ENCODE results near the gene MYL9. TPM values are rescaled to one million over a fixed set of nuclear protein-coding genes. Genes with fewer than 3 reads are reported as not detected.
A peak's percentile ranks its signal among the peaks of the same experiment; 100 is the strongest.

The MYL9 gene
- polyA plus RNA-seq, 1 of the 3 experiments (the other 2 are of a cell fraction) = not detected

DNA sequence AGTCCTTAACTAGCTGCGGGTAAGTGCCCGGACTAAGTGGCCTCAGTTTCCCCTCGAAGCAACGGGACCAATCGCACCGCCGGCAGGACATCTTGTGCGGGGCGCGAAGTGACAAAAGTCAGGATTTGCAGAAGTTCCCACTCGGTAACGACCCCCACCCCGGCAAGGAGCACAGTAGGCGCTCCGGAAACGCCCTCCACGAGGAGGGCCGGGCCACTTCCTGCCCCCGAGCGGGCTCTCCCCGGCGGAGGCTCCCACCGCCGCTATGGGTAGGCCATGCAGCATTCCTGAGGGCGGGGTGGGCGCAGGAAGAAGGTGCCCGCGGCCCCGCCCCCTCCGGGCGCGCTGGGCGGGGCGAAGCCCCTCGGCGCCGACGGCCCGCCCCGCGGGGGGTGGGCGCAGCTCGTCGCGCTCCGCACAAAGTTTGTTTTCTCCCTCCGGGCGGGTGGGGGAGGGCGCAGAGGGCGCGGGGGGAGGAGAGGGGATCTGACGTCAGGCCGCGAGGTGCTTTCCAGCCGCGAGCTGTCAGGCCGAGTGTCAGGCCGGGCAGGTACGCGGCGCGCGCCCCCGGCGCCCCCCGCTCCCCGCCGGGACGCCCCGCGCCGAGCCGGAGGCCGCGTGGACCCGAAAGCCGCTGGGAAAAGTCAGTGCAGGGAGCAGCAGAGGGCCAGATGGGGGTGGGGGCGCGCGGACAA, 31.9 kb downstream of the MYL9 start, which contains the start of gene TGIF2 (continued):
- TF ChIP-seq, protein P1, sequence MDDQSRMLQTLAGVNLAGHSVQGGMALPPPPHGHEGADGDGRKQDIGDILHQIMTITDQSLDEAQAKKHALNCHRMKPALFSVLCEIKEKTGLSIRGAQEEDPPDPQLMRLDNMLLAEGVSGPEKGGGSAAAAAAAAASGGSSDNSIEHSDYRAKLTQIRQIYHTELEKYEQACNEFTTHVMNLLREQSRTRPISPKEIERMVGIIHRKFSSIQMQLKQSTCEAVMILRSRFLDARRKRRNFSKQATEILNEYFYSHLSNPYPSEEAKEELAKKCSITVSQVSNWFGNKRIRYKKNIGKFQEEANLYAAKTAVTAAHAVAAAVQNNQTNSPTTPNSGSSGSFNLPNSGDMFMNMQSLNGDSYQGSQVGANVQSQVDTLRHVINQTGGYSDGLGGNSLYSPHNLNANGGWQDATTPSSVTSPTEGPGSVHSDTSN (IDR thresholded peaks at IDR 0.05) = no peak
- TF ChIP-seq RCOR1 (IDR thresholded peaks at IDR 0.05; ENCODE audit: low read length) = no peak

DNA sequence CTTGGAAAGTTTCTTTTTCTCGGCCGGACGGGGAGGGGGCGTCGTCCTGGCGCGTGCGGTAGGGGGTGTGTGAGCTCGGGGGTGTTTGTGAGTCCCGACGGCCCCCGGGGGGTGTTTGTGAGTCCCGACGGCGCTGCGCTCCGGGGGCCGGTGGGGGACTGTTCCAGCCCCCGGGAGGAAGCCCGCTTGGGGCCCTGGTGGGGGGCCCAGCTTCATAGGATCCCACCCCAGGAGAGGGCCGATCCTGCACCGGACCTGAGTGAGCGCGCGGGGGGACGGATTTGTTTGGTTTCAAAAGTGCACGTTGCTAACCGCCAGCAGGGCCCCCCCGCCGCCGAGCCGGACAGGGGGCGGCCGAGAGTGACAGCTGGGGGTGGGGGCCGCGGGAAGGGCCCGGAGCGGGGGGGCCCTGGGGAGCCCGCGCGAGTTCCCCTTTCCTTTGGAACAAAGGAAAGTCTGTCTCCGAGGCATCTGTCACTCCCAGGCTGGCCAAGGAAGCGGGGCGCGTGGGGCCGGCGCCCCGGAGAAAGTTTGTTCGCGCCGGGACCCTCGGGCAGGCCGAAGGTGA, 32.6 kb downstream of the MYL9 start:
- CTCF ChIA-PET = interaction anchor here (0.5 to 3.6 kb wide), 6 partner anchors 16 to 200 kb away, joined by 3 to 20 read pairs (median 4); partner anchors contain the start of genes DSN1 and RAB5IF
- WGBS (ENCODE audit: low lambda C conversion rate) = 1% methylated on average over 18 of the region's 53 CpGs
- peak overlapping the region; percentile 84 for H3K9ac ChIP-seq

DNA sequence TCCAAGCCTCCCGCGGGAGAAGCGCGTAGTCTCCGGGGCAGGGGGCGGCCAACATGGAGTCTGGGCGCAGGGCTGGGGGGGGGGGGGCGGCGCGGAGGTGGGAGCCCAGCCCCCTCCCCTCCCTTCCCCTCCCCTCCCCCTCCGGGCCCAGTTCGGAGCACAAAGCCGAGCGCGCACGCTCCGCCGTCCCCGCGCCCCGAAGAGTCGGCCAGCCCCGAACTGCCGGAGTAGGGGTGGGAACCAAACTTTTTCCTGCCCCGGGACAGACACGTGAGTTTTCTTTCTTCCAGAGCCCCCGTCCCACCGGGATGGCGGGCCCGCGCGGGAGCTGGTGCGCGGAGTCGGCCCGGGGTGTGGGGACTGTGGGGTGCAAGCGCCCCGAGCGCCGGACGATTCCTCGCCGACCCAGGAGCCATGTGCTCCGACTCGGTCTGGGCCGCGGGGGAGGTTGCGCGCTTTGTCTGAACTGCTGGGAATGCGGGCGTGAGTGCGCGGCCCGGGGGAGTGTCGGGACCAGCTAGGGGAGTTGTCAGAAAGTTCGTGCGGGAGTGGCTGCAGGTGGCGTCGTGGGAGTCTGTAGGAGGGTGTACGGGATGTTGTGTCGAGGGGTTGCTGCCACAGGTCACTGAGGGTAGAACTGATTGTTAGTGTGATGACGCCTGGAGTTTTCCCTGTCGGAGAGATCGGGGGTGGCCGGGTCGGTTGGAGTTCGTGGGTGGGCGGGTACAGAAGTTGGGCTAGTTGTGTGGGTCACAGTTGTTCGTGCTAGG, 33.2 kb downstream of the MYL9 start:
- CTCF ChIA-PET = interaction anchor here (1.1 to 3.6 kb wide), 4 partner anchors 13 to 200 kb away, joined by 3 to 20 read pairs (median 8); partner anchors contain the start of genes DSN1 and RAB5IF
- peak; percentile 84 for DNase-seq
- peak overlapping the region; percentile 84; the same call in 1 of the 2 replicates for H3K9ac ChIP-seq
- H4K20me1 ChIP-seq (ENCODE audit: insufficient read depth) = peaks cover 5% of the 10 kb centered on the region; the same call in 1 of the 2 replicates
- H3K9me3 ChIP-seq = no peaks in the 10 kb centered on the region
- peaks cover 48% of the 10 kb centered on the region for H3K79me2 ChIP-seq (ENCODE audit: insufficient read depth)
- H3K4me1 ChIP-seq (ENCODE audit: control insufficient read depth in 1 of 2, insufficient read depth in 2 of 2, low read depth in 1 of 2, low read length in 1 of 2) = peaks cover 14 to 20% of the 10 kb centered on the region in 2 experiments; a peak in 3 of 4 replicates
- POLR2A ChIA-PET = interaction anchor here (1.1 kb wide), 1 partner anchor 31 kb away, joined by 6 read pairs; the partner anchor contains the start of gene RAB5IF
- H3K9me2 ChIP-seq = no peaks in the 10 kb centered on the region
- H3K4me2 ChIP-seq = peak overlapping the region; percentile 99
- 1% methylated on average over 50 of the region's 69 CpGs for WGBS (ENCODE audit: low lambda C conversion rate)
- no peaks in the 10 kb centered on the region for H3K27me3 ChIP-seq (ENCODE audit: insufficient read depth)
- peaks cover 33% of the 10 kb centered on the region for H3F3A ChIP-seq (replicated peaks; ENCODE audit: insufficient read depth)
- TF ChIP-seq, protein P2, sequence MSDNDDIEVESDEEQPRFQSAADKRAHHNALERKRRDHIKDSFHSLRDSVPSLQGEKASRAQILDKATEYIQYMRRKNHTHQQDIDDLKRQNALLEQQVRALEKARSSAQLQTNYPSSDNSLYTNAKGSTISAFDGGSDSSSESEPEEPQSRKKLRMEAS (IDR thresholded peaks at IDR 0.05; ENCODE audit: low read depth) = peak; percentile 93
- TF ChIP-seq SIN3A (IDR thresholded peaks at IDR 0.05; ENCODE audit: borderline replicate concordance, low read depth, low read length) (no peak), MXI1 (IDR thresholded peaks at IDR 0.05; ENCODE audit: low read depth, low read length) (peak; percentile 33; the same call in 1 of the 2 replicates)
- H3K4me3 ChIP-seq (ENCODE audit: low read depth in 2 of 2, low read length in 1 of 2) = peak overlapping the region; percentile 65 to 77
- H3K36me3 ChIP-seq (replicated peaks in 1 of 2; ENCODE audit: control insufficient read depth in 1 of 2, insufficient read depth in 2 of 2, low read length in 1 of 2) = peaks cover 0 to 3% of the 10 kb centered on the region in 2 experiments
- H3K27ac ChIP-seq (ENCODE audit: low read depth in 2 of 2, low read length in 1 of 2) = peak overlapping the region; percentile 44 to 78
- H2AFZ ChIP-seq (ENCODE audit: low read depth) = peak overlapping the region; percentile 88

More for the DNA sequence above, 32.6 kb downstream of the MYL9 start:
- POLR2A ChIA-PET = no interaction called here
- Histone ChIP-seq H3K9me3 (no peaks in the 10 kb centered on the region), H3K79me2 (ENCODE audit: insufficient read depth) (peaks cover 45% of the 10 kb centered on the region), H3K9me2 (no peaks in the 10 kb centered on the region), H3K4me2 (peak overlapping the region; percentile 99), H4K20me1 (ENCODE audit: insufficient read depth) (peaks cover 5% of the 10 kb centered on the region; the same call in 1 of the 2 replicates), H3F3A (replicated peaks; ENCODE audit: insufficient read depth) (peaks cover 40% of the 10 kb centered on the region), H3K4me1 (ENCODE audit: control insufficient read depth in 1 of 2, insufficient read depth in 2 of 2, low read depth in 1 of 2, low read length in 1 of 2) (peaks cover 17 to 20% of the 10 kb centered on the region in 2 experiments; a peak in 3 of 4 replicates), H3K36me3 (replicated peaks in 1 of 2; ENCODE audit: control insufficient read depth in 1 of 2, insufficient read depth in 2 of 2, low read length in 1 of 2) (peaks cover 0 to 3% of the 10 kb centered on the region in 2 experiments), H3K4me3 (ENCODE audit: low read depth in 2 of 2, low read length in 1 of 2) (peak overlapping the region; percentile 65 to 77), H3K27ac (ENCODE audit: low read depth in 2 of 2, low read length in 1 of 2) (peak overlapping the region; percentile 27 to 53; a peak in 2 of 4 replicates), H2AFZ (ENCODE audit: low read depth) (peak overlapping the region; percentile 79; the same call in 1 of the 2 replicates), H3K27me3 (ENCODE audit: insufficient read depth) (no peaks in the 10 kb centered on the region)
- TF ChIP-seq SIN3A (IDR thresholded peaks at IDR 0.05; ENCODE audit: borderline replicate concordance, low read depth, low read length) = peak; percentile 67; the same call in 1 of the 2 replicates
- 0 out of 2 replicates have a peak, but pooled peaks have one; percentile 12 for TF ChIP-seq MXI1 (IDR thresholded peaks at IDR 0.05; ENCODE audit: low read depth, low read length)
- TF ChIP-seq TAF1 (IDR thresholded peaks at IDR 0.05; ENCODE audit: borderline replicate concordance, low read depth, low read length) = no peak
- no peak for TF ChIP-seq FOXJ3 (CRISPR knock-in tag; IDR thresholded peaks at IDR 0.05)
- no peak for TF ChIP-seq TEAD4 (IDR thresholded peaks at IDR 0.05; ENCODE audit: borderline replicate concordance, insufficient read depth)
- TF ChIP-seq, protein P1 (IDR thresholded peaks at IDR 0.05) = peak; percentile 20; the same call in 1 of the 2 replicates
- no peak for TF ChIP-seq GABPA (IDR thresholded peaks at IDR 0.05; ENCODE audit: low read depth)
- peak; percentile 73 for DNase-seq

Data from SK-N-SH (cell line).